Glomerular visceral epithelial cell (primary cell): ENCODE measurements around the gene TBC1D22A.
"Not testable (repeated sequence)": the region's sequence is repeated elsewhere in the genome, so short reads cannot be mapped to it uniquely, and the experiment has no call there.

Experiments used
- DNase-seq: peaks from one replicate; pipeline ENCODE4 v3.0.0-alpha.2; 2016; ENCODE audit errors: extremely low spot score

Gene TBC1D22A

GRCh38 chr22:46972901-46973831 lies 210.7 kb downstream of the TBC1D22A start:
- DNase-seq, result no peak

GRCh38 chr22:46974077-46974476 lies 211.6 kb downstream of the TBC1D22A start:
- no peak for DNase-seq

- no peak for DNase-seq
Observed at GRCh38 chr22:46974631-46975585, 212.5 kb downstream of the TBC1D22A start.

GRCh38 chr22:46976143-46976542 lies 213.7 kb downstream of the TBC1D22A start:
- no peak for DNase-seq

GRCh38 chr22:46976598-46976997 lies 214.1 kb downstream of the TBC1D22A start:
- DNase-seq, result no peak

GRCh38 chr22:46977656-46978343 lies 215.3 kb downstream of the TBC1D22A start:
- no peak for DNase-seq

- DNase-seq, result not testable (repeated sequence)
Observed at GRCh38 chr22:46978668-46979067, 216.2 kb downstream of the TBC1D22A start.

GRCh38 chr22:46979506-46979905 lies 217.1 kb downstream of the TBC1D22A start:
- no peak for DNase-seq

- no peak for DNase-seq
Observed at GRCh38 chr22:46980392-46980791, 217.9 kb downstream of the TBC1D22A start.

GRCh38 chr22:46982635-46983034 lies 220.2 kb downstream of the TBC1D22A start:
- DNase-seq, result no peak

GRCh38 chr22:46983046-46983445 lies 220.6 kb downstream of the TBC1D22A start:
- no peak for DNase-seq

GRCh38 chr22:46984751-46985506 lies 222.5 kb downstream of the TBC1D22A start:
- peak; percentile 30 for DNase-seq

GRCh38 chr22:46985507-46985882 lies 223.0 kb downstream of the TBC1D22A start:
- DNase-seq, result peak; percentile 2

GRCh38 chr22:46986788-46987187 lies 224.3 kb downstream of the TBC1D22A start:
- no peak for DNase-seq

- DNase-seq, result no peak
Observed at GRCh38 chr22:46990937-46991550, 228.6 kb downstream of the TBC1D22A start.

- no peak for DNase-seq
Observed at GRCh38 chr22:46991666-46992065, 229.2 kb downstream of the TBC1D22A start.

GRCh38 chr22:46992121-46992731 lies 229.8 kb downstream of the TBC1D22A start:
- DNase-seq, result no peak

GRCh38 chr22:46993633-46994032 lies 231.2 kb downstream of the TBC1D22A start:
- no peak for DNase-seq

GRCh38 chr22:46994265-46994664 lies 231.8 kb downstream of the TBC1D22A start:
- no peak for DNase-seq

GRCh38 chr22:46994983-46995382 lies 232.5 kb downstream of the TBC1D22A start:
- DNase-seq, result no peak
